Activated CD4-positive, alpha-beta T cell treated with anti-CD3 and anti-CD28 coated beads, Interleukin-2, Interleukin-4, amounts not matched to agents 100 ng/mL and 50 ng/mL, durations not matched to agents 16 hours and 8 hours (primary cell): ENCODE measurements around the gene RPL5.

Experiments used
- DNase-seq: peaks from one replicate; pipeline ENCODE4 v3.0.0-alpha.2; 2020; ENCODE audit warnings: low spot score

The RPL5 gene

DNA sequence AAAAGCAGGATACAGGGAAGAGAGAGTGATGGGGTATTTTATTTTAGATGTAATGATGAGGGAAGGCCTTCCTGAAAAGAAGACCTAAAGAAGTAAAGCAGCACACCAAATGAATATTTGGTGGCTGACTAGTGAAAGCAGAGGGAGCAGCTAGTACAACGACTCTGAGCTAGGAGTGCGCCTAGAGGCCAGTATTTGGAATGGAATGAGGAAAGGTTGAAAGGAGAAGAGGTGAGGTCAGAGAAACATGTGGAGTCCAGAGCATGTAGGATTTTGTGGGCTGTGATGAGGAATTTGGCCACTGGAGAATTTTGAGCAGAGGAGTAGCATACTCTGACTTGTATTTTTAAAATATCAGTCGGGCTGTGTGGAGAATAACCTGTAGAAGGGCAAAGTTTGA is 11.8 kb upstream of the RPL5 start:
- no peak for DNase-seq

GRCh38 chr1:92820551-92820950 is 11.3 kb upstream of the RPL5 start:
- DNase-seq, result no peak

GRCh38 chr1:92822879-92823278 is 9.0 kb upstream of the RPL5 start:
- no peak for DNase-seq

GRCh38 chr1:92826792-92827191 is 5.0 kb upstream of the RPL5 start:
- DNase-seq, result no peak

- no peak for DNase-seq
Observed at GRCh38 chr1:92831368-92831761, 475 bp upstream of the RPL5 start.

DNA sequence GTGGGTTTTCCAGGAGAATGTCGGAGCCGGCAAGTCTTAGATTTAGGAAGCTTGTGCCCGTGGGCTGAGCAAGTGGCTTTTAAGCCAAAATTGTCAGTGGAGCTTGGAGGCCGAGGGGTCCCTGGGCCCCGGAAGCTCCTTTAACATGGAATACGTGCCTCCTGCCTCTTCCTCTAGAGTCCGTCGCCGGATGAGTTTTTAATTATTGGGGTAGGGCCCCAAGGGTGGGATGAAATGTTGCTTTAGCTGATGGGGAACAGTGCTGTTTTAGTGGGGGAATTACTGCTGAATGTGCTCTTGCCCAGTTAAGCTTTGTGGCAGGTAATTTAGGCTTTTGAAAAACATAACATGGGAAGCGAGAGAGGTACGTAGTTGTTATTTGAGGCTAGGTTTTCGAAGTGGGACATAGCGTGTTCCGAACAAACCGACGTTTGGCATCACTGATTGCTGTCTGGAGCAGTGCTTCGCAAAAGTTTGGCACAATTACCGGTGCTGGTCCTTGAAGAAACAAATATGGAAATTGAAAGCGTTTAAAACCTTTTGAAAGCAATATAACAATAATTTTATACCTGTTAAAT is 786 bp downstream of the RPL5 start:
- no peak for DNase-seq

GRCh38 chr1:92833840-92834239 is 2.0 kb downstream of the RPL5 start:
- DNase-seq, result no peak

DNA sequence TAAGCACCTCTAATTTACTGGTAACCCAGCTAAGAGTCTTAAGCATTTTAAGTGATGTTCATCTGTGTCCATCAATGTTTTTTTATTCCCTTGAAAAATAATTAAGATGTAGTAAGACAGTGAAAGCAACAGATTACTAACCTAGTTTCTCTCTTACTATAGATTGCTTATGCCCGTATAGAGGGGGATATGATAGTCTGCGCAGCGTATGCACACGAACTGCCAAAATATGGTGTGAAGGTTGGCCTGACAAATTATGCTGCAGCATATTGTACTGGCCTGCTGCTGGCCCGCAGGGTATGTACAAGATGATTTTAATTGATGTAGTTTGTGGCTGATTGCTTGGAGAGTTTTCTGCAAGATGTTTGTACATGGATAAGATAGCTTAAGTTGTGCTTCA is 2.8 kb downstream of the RPL5 start:
- DNase-seq, result no peak

- DNase-seq, result no peak
Observed at GRCh38 chr1:92837062-92837461, 5.2 kb downstream of the RPL5 start.

- no peak for DNase-seq
Observed at GRCh38 chr1:92838519-92838918, 6.7 kb downstream of the RPL5 start.

DNA sequence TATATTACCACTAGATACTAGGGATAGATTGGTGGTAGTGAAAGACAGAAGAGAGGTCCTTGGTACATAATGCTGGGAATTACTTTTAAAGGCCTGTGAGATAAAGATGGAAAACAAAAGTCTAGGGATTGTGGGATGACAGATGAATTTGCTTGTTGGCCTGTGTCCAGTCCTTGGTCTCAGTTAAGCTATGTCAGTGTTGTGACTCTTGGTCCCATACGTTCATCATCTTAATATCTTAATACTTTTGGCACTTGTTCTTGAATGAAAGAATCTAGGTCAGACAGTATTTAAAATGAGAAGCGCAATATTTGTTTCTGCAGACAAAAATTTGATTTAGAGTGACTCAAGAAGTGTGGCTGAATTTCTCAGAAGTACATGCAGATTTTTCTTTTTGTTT is 7.6 kb downstream of the RPL5 start:
- no peak for DNase-seq

- no peak for DNase-seq
Observed at GRCh38 chr1:92840600-92840999, 8.8 kb downstream of the RPL5 start.

DNA sequence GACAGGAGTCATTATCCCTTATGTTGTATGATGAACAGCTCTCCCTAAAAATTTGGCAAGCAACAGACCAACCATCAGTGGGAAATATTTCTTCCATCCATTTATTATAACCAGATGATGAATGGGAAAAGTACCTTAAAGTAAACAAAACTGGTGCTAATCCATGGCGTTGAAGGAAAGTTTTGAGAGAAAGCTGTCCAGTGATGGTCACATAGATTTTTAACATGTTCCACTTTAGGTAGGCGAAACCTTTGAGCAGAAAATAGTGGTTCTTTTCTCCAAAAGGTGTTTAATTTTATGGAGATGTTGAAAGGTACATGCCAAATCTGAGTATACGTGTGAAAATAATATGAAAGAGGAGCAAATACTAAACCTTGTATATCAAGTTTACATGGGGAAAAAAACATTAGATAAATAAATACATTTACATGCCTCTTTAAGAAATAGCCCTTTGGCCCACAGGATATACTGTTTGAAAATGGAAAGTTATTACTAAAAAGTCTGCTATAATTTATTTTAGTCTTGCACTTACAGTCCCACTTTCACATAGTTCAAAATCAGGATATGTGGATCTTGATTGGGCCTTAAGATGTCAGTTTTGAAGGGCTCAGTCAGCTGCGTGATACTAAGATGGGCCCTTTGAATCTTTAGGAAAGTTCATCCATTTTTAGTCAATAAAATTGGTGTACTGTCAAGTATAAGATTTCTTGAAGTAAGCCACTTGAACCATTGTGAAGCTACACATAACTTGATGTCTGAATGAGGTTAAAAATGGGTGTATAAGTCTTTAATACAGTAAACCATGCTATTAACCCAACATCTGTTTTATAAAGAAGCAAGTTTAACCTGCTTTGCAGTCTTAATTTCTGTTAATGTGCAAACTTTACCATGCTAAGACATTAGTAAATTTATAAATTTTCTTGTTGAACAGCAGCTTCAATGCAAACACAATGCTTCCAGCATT is 10.5 kb downstream of the RPL5 start:
- no peak for DNase-seq

GRCh38 chr1:92843046-92843423 is 11.2 kb downstream of the RPL5 start:
- DNase-seq, result no peak

GRCh38 chr1:92843429-92844352 is 11.9 kb downstream of the RPL5 start:
- DNase-seq, result no peak

DNA sequence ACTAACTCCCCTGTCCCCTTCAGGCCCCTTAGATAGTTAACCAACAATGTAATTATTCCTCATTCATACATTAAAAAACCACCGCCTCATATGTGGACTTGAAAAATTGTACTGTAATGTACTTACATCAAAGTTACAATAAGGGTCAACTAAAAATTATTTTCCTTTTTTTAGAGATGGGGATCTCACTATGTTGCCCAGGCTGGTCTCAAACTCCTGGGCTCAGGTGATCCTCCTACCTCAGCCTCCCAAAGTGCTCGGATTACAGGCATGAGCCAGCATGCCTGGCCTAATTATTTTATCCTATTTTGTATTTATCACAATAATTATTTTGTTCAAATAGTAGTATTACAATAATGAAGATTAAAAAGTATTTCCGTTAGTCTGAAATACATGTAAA is 12.6 kb downstream of the RPL5 start:
- DNase-seq, result no peak

- DNase-seq, result no peak
Observed at GRCh38 chr1:92845908-92846307, 14.1 kb downstream of the RPL5 start.

- DNase-seq, result no peak
Observed at GRCh38 chr1:92848201-92848600, 16.4 kb downstream of the RPL5 start.

DNA sequence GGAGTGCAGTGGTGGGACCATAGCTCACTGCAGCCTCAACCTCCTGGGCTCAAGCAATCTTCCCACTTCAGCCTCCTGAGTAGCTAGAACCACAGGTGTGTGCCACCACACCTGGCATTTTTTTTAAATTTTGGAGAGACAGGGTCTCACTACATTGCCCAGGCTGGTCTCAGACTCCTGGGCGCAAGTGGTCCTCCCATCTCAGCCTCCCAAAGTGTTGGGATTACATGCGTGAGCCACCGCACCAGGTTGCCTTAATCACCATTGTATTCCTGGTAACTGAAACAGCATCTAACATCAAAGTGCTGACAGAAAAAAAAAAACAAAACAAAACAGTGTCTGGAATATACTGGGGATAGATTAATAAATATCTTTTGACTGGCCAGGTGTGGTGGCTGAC is 18.2 kb downstream of the RPL5 start:
- DNase-seq, result no peak

- no peak for DNase-seq
Observed at GRCh38 chr1:92851729-92852128, 19.9 kb downstream of the RPL5 start.

- DNase-seq, result no peak
Observed at GRCh38 chr1:92853299-92853698, 21.5 kb downstream of the RPL5 start.

DNA sequence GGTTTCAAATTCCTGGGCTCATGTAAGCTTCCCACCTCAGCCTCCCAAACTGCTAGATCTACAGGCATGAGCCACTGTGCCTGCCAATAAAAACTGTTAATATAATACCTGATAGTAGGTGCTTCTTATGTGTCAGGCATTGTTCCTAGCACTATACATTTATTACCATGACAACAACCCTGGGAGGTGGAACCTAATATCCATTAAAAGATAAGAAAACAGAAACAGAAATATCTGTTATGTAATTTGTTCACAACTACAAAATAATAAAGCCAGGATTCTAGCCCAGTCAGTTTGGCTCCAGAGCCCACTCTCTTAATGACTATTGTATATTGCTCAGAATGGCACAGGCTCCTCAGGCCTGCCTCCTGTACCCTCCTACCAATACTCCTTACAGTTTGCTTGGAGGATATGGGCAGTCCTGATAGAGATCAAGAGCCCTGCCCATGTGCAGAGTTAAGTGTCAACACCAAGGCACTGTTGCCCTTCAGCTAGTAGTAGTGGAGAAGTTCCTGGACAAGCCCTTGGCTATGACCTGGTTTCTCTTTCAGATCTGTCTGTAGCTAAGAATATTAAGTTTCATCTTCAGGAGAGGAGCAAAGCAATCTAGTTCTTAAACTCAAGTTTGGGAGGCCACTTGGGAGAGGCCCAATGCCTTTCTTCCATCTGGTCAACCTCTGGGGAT is 22.4 kb downstream of the RPL5 start:
- DNase-seq, result no peak
